GM23338 (cell line): Measurements from ENCODE around the gene RNF121. TPM values are rescaled to one million over a fixed set of nuclear protein-coding genes. Genes with fewer than 3 reads are reported as not detected.

Experiments
- ATAC-seq: fragments of 200-7000 bp; cut with Tn5 transposase; 3 replicates; pipeline ENCODE4 v1.9.1; 2020
- DNase-seq: peaks from one replicate; pipeline ENCODE4 v3.0.0-alpha.2; 2015; ENCODE audit warnings: low spot score
- H2AFZ ChIP-seq: fragments of 200-600 bp; sonication (generic); 2 replicates; pipeline ENCODE4 v1.8.0; 2016; ENCODE audit warnings: antibody characterized with exemption, mild to moderate bottlenecking, moderate library complexity
- H3F3A ChIP-seq: fragments of 200-600 bp; sonication (generic); replicated peaks from 2 replicates; pipeline ENCODE4 v1.8.0; 2017; ENCODE audit warnings: antibody characterized with exemption, mixed run types, low read depth
- H3K27ac ChIP-seq: fragments of 200-600 bp; sonication (generic); 2 replicates; pipeline ENCODE4 v1.6.1; 2016; ENCODE audit warnings: low read depth
- H3K27me3 ChIP-seq: fragments of 200-600 bp; sonication (generic); 2 replicates; pipeline ENCODE4 v1.8.0; 2016; ENCODE audit warnings: mild to moderate bottlenecking, mixed run types, moderate library complexity; ENCODE audit not compliant: insufficient read depth
- H3K36me3 ChIP-seq: fragments of 200-600 bp; sonication (generic); 2 replicates; pipeline ENCODE4 v1.8.0; 2016; ENCODE audit warnings: mild to moderate bottlenecking; ENCODE audit not compliant: insufficient read depth
- H3K4me1 ChIP-seq: fragments of 200-600 bp; sonication (generic); 2 replicates; pipeline ENCODE4 v1.8.0; 2016; ENCODE audit warnings: mild to moderate bottlenecking, moderate library complexity; ENCODE audit not compliant: insufficient read depth
- H3K4me2 ChIP-seq: fragments of 200-600 bp; sonication (generic); 2 replicates; pipeline ENCODE4 v1.7.1; 2017; ENCODE audit warnings: mixed run types
- H3K4me3 ChIP-seq: fragments of 200-600 bp; sonication (generic); 2 replicates; pipeline ENCODE4 v1.6.1; 2016; ENCODE audit warnings: mixed run types
- H3K79me2 ChIP-seq: fragments of 200-600 bp; sonication (generic); replicated peaks from 2 replicates; pipeline ENCODE4 v1.8.0; 2017; ENCODE audit warnings: mild to moderate bottlenecking; ENCODE audit not compliant: insufficient read depth
- H3K9me2 ChIP-seq: fragments of 200-600 bp; sonication (generic); 2 replicates; pipeline ENCODE4 v1.8.0; 2017; ENCODE audit not compliant: insufficient read depth
- H4K20me1 ChIP-seq: fragments of 200-600 bp; sonication (generic); replicated peaks from 2 replicates; pipeline ENCODE4 v1.8.0; 2017; ENCODE audit warnings: mild to moderate bottlenecking; ENCODE audit not compliant: insufficient read depth
- H3K27ac Mint-ChIP-seq: 2 replicates; pipeline ENCODE4 v1.8.0; 2020; ENCODE audit warnings: inconsistent platforms, mild to moderate bottlenecking, moderate library complexity, mixed read lengths
- H3K27me3 Mint-ChIP-seq: 3 replicates; pipeline ENCODE4 v1.8.0; 2022; ENCODE audit warnings: low read depth, mild to moderate bottlenecking, moderate library complexity, mixed read lengths, inconsistent platforms; ENCODE audit not compliant: insufficient read depth, poor library complexity
- H3K36me3 Mint-ChIP-seq: 3 replicates; pipeline ENCODE4 v1.8.0; 2021; ENCODE audit warnings: low read depth, mild to moderate bottlenecking, inconsistent platforms, moderate library complexity, mixed read lengths
- H3K4me1 Mint-ChIP-seq: 3 replicates; pipeline ENCODE4 v1.8.0; 2020; ENCODE audit warnings: mild to moderate bottlenecking, inconsistent platforms, mixed read lengths
- H3K4me3 Mint-ChIP-seq: 3 replicates; pipeline ENCODE4 v1.8.0; 2021; ENCODE audit warnings: moderate library complexity, mild to moderate bottlenecking, inconsistent platforms, mixed read lengths
- H3K9me3 Mint-ChIP-seq: 3 replicates; pipeline ENCODE4 v1.8.0; 2020; ENCODE audit warnings: moderate library complexity, mild to moderate bottlenecking, inconsistent platforms, mixed read lengths
- CREB1 ChIP-seq: fragments of 250-450 bp; sonication (Bioruptor Pico); IDR thresholded peaks from 2 replicates; pipeline ENCODE4 v1.5.0; 2020; ENCODE audit warnings: low read depth, mild to moderate bottlenecking, moderate library complexity
- CTCF ChIP-seq, 2 experiments: fragments of 200-600 bp in 1 of 2; sonication (generic) in 1 of 2; conservative IDR thresholded peaks; 2 replicates each; pipeline versions ENCODE4 v1.5.1 to v1.6.1; 2016 to 2017; ENCODE audit warnings: antibody characterized with exemption in 2 of 2, low read depth in 2 of 2, mild to moderate bottlenecking in 2 of 2, moderate library complexity in 1 of 2
- EZH2 ChIP-seq: fragments of 200-600 bp; sonication (generic); IDR thresholded peaks from one replicate; pipeline ENCODE4 v1.8.0; 2017; ENCODE audit warnings: antibody characterized with exemption, mild to moderate bottlenecking, low read depth; ENCODE audit not compliant: unreplicated experiment
- EZH2phosphoT487 ChIP-seq: fragments of 200-600 bp; sonication (generic); IDR thresholded peaks from one replicate; pipeline ENCODE4 v1.8.1; 2018; ENCODE audit warnings: antibody characterized with exemption; ENCODE audit not compliant: unreplicated experiment
- JUNB ChIP-seq: IDR thresholded peaks from one replicate; pipeline ENCODE4 v1.6.1; 2016; ENCODE audit warnings: antibody characterized with exemption; ENCODE audit not compliant: unreplicated experiment
- NANOG ChIP-seq: IDR thresholded peaks from 2 replicates; pipeline ENCODE4 v1.6.1; 2016; ENCODE audit warnings: antibody characterized with exemption, borderline replicate concordance
- POLR2AphosphoS5 ChIP-seq: IDR thresholded peaks from 2 replicates; pipeline ENCODE4 v1.6.1; 2016; ENCODE audit warnings: antibody characterized with exemption, low read depth
- STAT1 ChIP-seq: IDR thresholded peaks from one replicate; pipeline ENCODE4 v1.6.1; 2016; ENCODE audit warnings: antibody characterized with exemption; ENCODE audit not compliant: unreplicated experiment
- ZNF114 ChIP-seq: fragments of 250-450 bp; sonication (Bioruptor Pico); IDR thresholded peaks from 2 replicates; pipeline ENCODE4 v1.5.0; 2020; ENCODE audit warnings: mild to moderate bottlenecking, moderate library complexity
- ZNF331 ChIP-seq: fragments of 250-450 bp; sonication (Bioruptor Pico); IDR thresholded peaks from 2 replicates; pipeline ENCODE4 v1.5.0; 2020; ENCODE audit warnings: low read depth, mild to moderate bottlenecking, moderate library complexity
- polyA plus RNA-seq: library from polyadenylated mRNA; unstranded; fragments of >200 nt; fragmentation: Nextera tagmentation; extraction: Ambion mirVana; gene quantifications from 2 replicates; pipeline ENCODE4 v1.2.1, GENCODE V29; 2016
- total RNA-seq: library from RNA; depleted of rRNA; stranded (reverse); fragments of >200 nt; shearing (Covaris generic); gene quantifications from 2 replicates; pipeline ENCODE4 v1.2.3, GENCODE V29; 2014
- TF ChIP-seq, protein P1 (sequence below): IDR thresholded peaks from one replicate; pipeline ENCODE4 v1.6.1; 2018; ENCODE audit warnings: antibody characterized with exemption; ENCODE audit not compliant: unreplicated experiment
- TF ChIP-seq, protein P2 (sequence below): fragments of 250-450 bp; sonication (Bioruptor Pico); IDR thresholded peaks from 2 replicates; pipeline ENCODE4 v1.5.0; 2020; ENCODE audit warnings: mild to moderate bottlenecking, moderate library complexity
- TF ChIP-seq, protein P3 (sequence below): IDR thresholded peaks from 2 replicates; pipeline ENCODE4 v1.6.1; 2016; ENCODE audit warnings: antibody characterized with exemption

The RNF121 gene
- total and polyA plus RNA-seq, 2 experiments from 2014 or later: 7.8 to 37.7 TPM

GRCh38 chr11:71998061-71998460 is 69.2 kb downstream of the RNF121 start:
- Histone ChIP-seq H3K27me3 (no peaks in the 10 kb centered on the region), H3K27ac (no peak overlapping the region), H3F3A (no peaks in the 10 kb centered on the region; the same call in 1 of the 2 replicates), H2AFZ (no peak overlapping the region), H3K4me2 (no peak overlapping the region), H3K4me1 (no peaks in the 10 kb centered on the region), H4K20me1 (peaks cover 15% of the 10 kb centered on the region), H3K36me3 (0 out of 2 replicates have a peak, but pooled peaks cover 2% of the 10 kb centered on the region), H3K9me2 (no peaks in the 10 kb centered on the region), H3K4me3 (no peak overlapping the region), H3K79me2 (no peaks in the 10 kb centered on the region)
- peaks cover 24% of the 10 kb centered on the region for H3K36me3 Mint-ChIP-seq
- TF ChIP-seq, protein P1, sequence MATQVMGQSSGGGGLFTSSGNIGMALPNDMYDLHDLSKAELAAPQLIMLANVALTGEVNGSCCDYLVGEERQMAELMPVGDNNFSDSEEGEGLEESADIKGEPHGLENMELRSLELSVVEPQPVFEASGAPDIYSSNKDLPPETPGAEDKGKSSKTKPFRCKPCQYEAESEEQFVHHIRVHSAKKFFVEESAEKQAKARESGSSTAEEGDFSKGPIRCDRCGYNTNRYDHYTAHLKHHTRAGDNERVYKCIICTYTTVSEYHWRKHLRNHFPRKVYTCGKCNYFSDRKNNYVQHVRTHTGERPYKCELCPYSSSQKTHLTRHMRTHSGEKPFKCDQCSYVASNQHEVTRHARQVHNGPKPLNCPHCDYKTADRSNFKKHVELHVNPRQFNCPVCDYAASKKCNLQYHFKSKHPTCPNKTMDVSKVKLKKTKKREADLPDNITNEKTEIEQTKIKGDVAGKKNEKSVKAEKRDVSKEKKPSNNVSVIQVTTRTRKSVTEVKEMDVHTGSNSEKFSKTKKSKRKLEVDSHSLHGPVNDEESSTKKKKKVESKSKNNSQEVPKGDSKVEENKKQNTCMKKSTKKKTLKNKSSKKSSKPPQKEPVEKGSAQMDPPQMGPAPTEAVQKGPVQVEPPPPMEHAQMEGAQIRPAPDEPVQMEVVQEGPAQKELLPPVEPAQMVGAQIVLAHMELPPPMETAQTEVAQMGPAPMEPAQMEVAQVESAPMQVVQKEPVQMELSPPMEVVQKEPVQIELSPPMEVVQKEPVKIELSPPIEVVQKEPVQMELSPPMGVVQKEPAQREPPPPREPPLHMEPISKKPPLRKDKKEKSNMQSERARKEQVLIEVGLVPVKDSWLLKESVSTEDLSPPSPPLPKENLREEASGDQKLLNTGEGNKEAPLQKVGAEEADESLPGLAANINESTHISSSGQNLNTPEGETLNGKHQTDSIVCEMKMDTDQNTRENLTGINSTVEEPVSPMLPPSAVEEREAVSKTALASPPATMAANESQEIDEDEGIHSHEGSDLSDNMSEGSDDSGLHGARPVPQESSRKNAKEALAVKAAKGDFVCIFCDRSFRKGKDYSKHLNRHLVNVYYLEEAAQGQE: no peak
- TF ChIP-seq ZNF331 (CRISPR knock-in tag): no peak
- no peak for TF ChIP-seq STAT1
- no peak for TF ChIP-seq EZH2phosphoT487
- TF ChIP-seq NANOG: no peak
- TF ChIP-seq POLR2AphosphoS5: no peak
- no peak for TF ChIP-seq EZH2
- TF ChIP-seq CTCF (conservative IDR thresholded peaks at IDR 0.05; ENCODE audit: low read depth in 2 of 2): no peak
- TF ChIP-seq, protein P2, sequence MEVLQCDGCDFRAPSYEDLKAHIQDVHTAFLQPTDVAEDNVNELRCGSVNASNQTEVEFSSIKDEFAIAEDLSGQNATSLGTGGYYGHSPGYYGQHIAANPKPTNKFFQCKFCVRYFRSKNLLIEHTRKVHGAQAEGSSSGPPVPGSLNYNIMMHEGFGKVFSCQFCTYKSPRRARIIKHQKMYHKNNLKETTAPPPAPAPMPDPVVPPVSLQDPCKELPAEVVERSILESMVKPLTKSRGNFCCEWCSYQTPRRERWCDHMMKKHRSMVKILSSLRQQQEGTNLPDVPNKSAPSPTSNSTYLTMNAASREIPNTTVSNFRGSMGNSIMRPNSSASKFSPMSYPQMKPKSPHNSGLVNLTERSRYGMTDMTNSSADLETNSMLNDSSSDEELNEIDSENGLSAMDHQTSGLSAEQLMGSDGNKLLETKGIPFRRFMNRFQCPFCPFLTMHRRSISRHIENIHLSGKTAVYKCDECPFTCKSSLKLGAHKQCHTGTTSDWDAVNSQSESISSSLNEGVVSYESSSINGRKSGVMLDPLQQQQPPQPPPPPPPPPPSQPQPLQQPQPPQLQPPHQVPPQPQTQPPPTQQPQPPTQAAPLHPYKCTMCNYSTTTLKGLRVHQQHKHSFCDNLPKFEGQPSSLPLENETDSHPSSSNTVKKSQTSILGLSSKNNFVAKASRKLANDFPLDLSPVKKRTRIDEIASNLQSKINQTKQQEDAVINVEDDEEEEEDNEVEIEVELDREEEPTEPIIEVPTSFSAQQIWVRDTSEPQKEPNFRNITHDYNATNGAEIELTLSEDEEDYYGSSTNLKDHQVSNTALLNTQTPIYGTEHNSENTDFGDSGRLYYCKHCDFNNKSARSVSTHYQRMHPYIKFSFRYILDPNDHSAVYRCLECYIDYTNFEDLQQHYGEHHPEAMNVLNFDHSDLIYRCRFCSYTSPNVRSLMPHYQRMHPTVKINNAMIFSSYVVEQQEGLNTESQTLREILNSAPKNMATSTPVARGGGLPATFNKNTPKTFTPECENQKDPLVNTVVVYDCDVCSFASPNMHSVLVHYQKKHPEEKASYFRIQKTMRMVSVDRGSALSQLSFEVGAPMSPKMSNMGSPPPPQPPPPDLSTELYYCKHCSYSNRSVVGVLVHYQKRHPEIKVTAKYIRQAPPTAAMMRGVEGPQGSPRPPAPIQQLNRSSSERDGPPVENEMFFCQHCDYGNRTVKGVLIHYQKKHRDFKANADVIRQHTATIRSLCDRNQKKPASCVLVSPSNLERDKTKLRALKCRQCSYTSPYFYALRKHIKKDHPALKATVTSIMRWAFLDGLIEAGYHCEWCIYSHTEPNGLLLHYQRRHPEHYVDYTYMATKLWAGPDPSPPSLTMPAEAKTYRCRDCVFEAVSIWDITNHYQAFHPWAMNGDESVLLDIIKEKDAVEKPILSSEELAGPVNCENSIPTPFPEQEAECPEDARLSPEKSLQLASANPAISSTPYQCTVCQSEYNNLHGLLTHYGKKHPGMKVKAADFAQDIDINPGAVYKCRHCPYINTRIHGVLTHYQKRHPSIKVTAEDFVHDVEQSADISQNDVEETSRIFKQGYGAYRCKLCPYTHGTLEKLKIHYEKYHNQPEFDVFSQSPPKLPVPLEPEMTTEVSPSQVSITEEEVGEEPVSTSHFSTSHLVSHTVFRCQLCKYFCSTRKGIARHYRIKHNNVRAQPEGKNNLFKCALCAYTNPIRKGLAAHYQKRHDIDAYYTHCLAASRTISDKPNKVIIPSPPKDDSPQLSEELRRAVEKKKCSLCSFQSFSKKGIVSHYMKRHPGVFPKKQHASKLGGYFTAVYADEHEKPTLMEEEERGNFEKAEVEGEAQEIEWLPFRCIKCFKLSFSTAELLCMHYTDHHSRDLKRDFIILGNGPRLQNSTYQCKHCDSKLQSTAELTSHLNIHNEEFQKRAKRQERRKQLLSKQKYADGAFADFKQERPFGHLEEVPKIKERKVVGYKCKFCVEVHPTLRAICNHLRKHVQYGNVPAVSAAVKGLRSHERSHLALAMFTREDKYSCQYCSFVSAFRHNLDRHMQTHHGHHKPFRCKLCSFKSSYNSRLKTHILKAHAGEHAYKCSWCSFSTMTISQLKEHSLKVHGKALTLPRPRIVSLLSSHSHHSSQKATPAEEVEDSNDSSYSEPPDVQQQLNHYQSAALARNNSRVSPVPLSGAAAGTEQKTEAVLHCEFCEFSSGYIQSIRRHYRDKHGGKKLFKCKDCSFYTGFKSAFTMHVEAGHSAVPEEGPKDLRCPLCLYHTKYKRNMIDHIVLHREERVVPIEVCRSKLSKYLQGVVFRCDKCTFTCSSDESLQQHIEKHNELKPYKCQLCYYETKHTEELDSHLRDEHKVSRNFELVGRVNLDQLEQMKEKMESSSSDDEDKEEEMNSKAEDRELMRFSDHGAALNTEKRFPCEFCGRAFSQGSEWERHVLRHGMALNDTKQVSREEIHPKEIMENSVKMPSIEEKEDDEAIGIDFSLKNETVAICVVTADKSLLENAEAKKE (CRISPR knock-in tag): no peak
- TF ChIP-seq, protein P3, sequence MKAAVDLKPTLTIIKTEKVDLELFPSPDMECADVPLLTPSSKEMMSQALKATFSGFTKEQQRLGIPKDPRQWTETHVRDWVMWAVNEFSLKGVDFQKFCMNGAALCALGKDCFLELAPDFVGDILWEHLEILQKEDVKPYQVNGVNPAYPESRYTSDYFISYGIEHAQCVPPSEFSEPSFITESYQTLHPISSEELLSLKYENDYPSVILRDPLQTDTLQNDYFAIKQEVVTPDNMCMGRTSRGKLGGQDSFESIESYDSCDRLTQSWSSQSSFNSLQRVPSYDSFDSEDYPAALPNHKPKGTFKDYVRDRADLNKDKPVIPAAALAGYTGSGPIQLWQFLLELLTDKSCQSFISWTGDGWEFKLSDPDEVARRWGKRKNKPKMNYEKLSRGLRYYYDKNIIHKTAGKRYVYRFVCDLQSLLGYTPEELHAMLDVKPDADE: no peak
- no peak for TF ChIP-seq JUNB
- no peak for TF ChIP-seq ZNF114 (CRISPR knock-in tag)
- no peak for TF ChIP-seq CREB1 (CRISPR knock-in tag)
- DNase-seq (no peak), ATAC-seq (no peak)
- H3K4me1 Mint-ChIP-seq: no peaks in the 10 kb centered on the region; the same call in 2 of the 3 replicates
- H3K27me3 Mint-ChIP-seq: peaks cover 8% of the 10 kb centered on the region
- no peaks in the 10 kb centered on the region for H3K9me3 Mint-ChIP-seq
- no peak overlapping the region for H3K4me3 Mint-ChIP-seq
- H3K27ac Mint-ChIP-seq: no peak overlapping the region; the same call in 1 of the 2 replicates
